H1 (cell line): Measurements from ENCODE around the gene PDCD10. TPM values are rescaled to one million over a fixed set of nuclear protein-coding genes. Genes with fewer than 3 reads are reported as not detected.

Source experiments
- CBX5 ChIP-seq: fragments of 300-800, 300-1000 bp; sonication (generic); IDR thresholded peaks from 2 replicates; pipeline ENCODE4 v1.7.1; 2016; ENCODE audit warnings: antibody characterized with exemption, low read length, low read depth
- CHD1 ChIP-seq: IDR thresholded peaks from 2 replicates; pipeline ENCODE4 v1.6.1; 2012; ENCODE audit warnings: low read depth, low read length, improper control_type of control experiment
- CHD2 ChIP-seq: IDR thresholded peaks from 2 replicates; pipeline ENCODE4 v1.6.1; 2012; ENCODE audit warnings: low read length, improper control_type of control experiment
- CREB1 ChIP-seq: IDR thresholded peaks from 2 replicates; pipeline ENCODE4 v1.6.1; 2012; ENCODE audit warnings: inconsistent platforms
- EGR1 ChIP-seq: IDR thresholded peaks from 2 replicates; pipeline ENCODE4 v1.6.1; 2011; ENCODE audit warnings: low read depth, low read length, borderline replicate concordance
- EP300 ChIP-seq, 2 experiments: IDR thresholded peaks; 1 replicate in 1 of 2; 2 replicates in 1 of 2; pipeline ENCODE4 v1.6.1; 2011 to 2012; ENCODE audit warnings: low read depth in 2 of 2, low read length in 2 of 2, mild to moderate bottlenecking in 2 of 2, borderline replicate concordance in 1 of 2, inconsistent platforms in 1 of 2, moderate library complexity in 1 of 2
- GABPA ChIP-seq: IDR thresholded peaks from 2 replicates; pipeline ENCODE4 v1.6.1; 2011; ENCODE audit warnings: mild to moderate bottlenecking, low read length, moderate library complexity, borderline replicate concordance; ENCODE audit not compliant: insufficient read depth
- HDAC2 ChIP-seq, 2 experiments: fragments of 300-600 bp in 1 of 2; sonication (generic) in 1 of 2; IDR thresholded peaks; 2 replicates each; pipeline ENCODE4 v1.6.1; 2011 to 2012; ENCODE audit warnings: low read depth in 2 of 2, low read length in 2 of 2, mild to moderate bottlenecking in 2 of 2, moderate library complexity in 2 of 2, borderline replicate concordance in 1 of 2, inconsistent platforms in 1 of 2
- HDAC6 ChIP-seq: IDR thresholded peaks from one replicate; pipeline ENCODE4 v1.7.1; 2012; ENCODE audit warnings: low read depth, mild to moderate bottlenecking, inconsistent platforms, low read length, moderate library complexity
- JUN ChIP-seq: IDR thresholded peaks from 2 replicates; pipeline ENCODE4 v1.6.1; 2011; ENCODE audit warnings: low read depth, mild to moderate bottlenecking, improper control_type of control experiment, low read length
- KDM4A ChIP-seq: IDR thresholded peaks from one replicate; pipeline ENCODE4 v1.7.1; 2012; ENCODE audit warnings: low read depth, mild to moderate bottlenecking, moderate library complexity, low read length, inconsistent platforms; ENCODE audit not compliant: severe bottlenecking
- NANOG ChIP-seq: IDR thresholded peaks from 2 replicates; pipeline ENCODE4 v1.6.1; 2011; ENCODE audit warnings: low read length, low read depth, mild to moderate bottlenecking, inconsistent platforms; ENCODE audit not compliant: insufficient read depth, poor library complexity, severe bottlenecking
- PHF8 ChIP-seq: fragments of 200-600 bp; sonication (generic); conservative IDR thresholded peaks from 2 replicates; pipeline ENCODE4 v1.7.1; 2012; ENCODE audit warnings: low read depth, mild to moderate bottlenecking, inconsistent platforms, low read length, moderate library complexity
- POLR2A ChIP-seq, 2 experiments: IDR thresholded peaks; 1 replicate in 1 of 2; 2 replicates in 1 of 2; pipeline ENCODE4 v1.6.1; 2011; ENCODE audit warnings: low read depth in 2 of 2, low read length in 2 of 2, mild to moderate bottlenecking in 2 of 2; ENCODE audit errors: control extremely low read depth in 1 of 2
- POLR2AphosphoS5 ChIP-seq: IDR thresholded peaks from 2 replicates; pipeline ENCODE4 v1.6.1; 2011; ENCODE audit warnings: low read depth, low read length
- POU5F1 ChIP-seq: IDR thresholded peaks from 2 replicates; pipeline ENCODE4 v1.6.1; 2011; ENCODE audit warnings: low read depth, mild to moderate bottlenecking, low read length, moderate library complexity
- SIX5 ChIP-seq: IDR thresholded peaks from 2 replicates; pipeline ENCODE4 v1.6.1; 2011; ENCODE audit warnings: mild to moderate bottlenecking, low read depth, low read length
- SP1 ChIP-seq: IDR thresholded peaks from 2 replicates; pipeline ENCODE4 v1.6.1; 2011; ENCODE audit warnings: low read depth, low read length
- TAF1 ChIP-seq: IDR thresholded peaks from 2 replicates; pipeline ENCODE4 v1.6.1; 2011; ENCODE audit warnings: mild to moderate bottlenecking, low read depth, low read length
- TAF7 ChIP-seq: optimal IDR thresholded peaks from 2 replicates; pipeline ENCODE3; 2011; ENCODE audit warnings: low read depth, mild to moderate bottlenecking, inconsistent platforms, low read length, moderate library complexity, borderline replicate concordance
- TBP ChIP-seq: IDR thresholded peaks from 2 replicates; pipeline ENCODE4 v1.6.1; 2011; ENCODE audit warnings: low read depth, low read length, improper control_type of control experiment
- TEAD4 ChIP-seq: IDR thresholded peaks from 2 replicates; pipeline ENCODE4 v1.6.1; 2012; ENCODE audit warnings: low read depth, low read length, inconsistent platforms, mixed read lengths
- polyA plus RNA-seq, 7 experiments: library from polyadenylated mRNA; depleted of rRNA in 3 of 7; stranded (reverse) in 5 of 7; unstranded in 2 of 7; fragments of >200 nt in 5 of 7; fragments of 200-250 nt in 2 of 7; gene quantifications; 1 replicate in 5 of 7; 2 replicates in 1 of 7; 4 replicates in 1 of 7; pipeline versions ENCODE4 v1.2.1 to v1.2.3, GENCODE V29; 2011 to 2013; ENCODE audit warnings: missing spikeins in 2 of 7, mixed read lengths in 2 of 7
- total RNA-seq: library from RNA; stranded (reverse); fragmentation: NEBNext Ultra II Directional; extraction: Animal tissue kit (Norgen Biotek cat#: 25700); gene quantifications from 2 replicates; pipeline ENCODE4 v1.2.1, GENCODE V29; 2021
- TF ChIP-seq, protein P1 (sequence below): IDR thresholded peaks from 2 replicates; pipeline ENCODE4 v1.6.1; 2012; ENCODE audit warnings: inconsistent platforms

Gene PDCD10
- total and polyA plus RNA-seq, 2 of the 8 experiments (the other 6 are each of a cell fraction or from before 2014, with no cell fraction given): 52.0 to 76.6 TPM

DNA sequence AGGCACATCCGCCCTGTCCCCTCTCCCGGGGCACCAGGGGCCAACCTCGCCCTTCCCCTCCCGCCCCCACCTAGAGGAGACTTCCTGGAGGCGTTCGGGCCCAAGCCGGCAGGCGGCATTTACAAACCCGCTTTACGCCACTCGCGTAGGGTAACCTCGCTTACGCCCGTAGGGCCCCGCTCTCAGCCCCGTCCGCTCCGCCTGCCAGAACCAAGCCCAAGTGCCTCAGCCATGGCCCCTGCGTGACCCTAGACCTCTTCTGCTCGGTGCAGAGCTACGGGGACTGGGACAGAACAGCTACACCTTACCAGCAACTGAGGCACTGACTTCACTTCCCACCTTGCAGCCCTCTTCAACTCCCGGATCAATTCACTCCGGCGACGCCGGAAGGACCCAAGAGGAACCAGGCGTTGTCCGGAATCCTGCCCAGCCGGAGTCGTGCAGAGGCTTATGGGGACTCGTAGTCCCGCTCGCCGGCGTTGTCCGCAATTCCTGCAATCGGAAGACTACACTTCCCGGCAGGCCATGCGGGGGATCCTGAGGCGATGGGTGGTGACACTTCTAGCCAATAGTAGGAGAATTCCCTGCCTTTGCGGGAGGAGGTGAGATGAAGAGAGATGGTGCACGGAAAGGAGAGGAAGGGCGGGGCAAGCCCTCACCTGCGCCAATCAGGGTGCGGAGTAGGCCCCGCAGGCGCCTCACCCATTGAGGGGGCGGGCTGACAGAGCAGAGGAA is at the start of gene PDCD10 (continued):
- TF ChIP-seq, protein P1, sequence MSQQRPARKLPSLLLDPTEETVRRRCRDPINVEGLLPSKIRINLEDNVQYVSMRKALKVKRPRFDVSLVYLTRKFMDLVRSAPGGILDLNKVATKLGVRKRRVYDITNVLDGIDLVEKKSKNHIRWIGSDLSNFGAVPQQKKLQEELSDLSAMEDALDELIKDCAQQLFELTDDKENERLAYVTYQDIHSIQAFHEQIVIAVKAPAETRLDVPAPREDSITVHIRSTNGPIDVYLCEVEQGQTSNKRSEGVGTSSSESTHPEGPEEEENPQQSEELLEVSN: peak; percentile 35; the same call in 1 of the 2 replicates
- peak; percentile 35; the same call in 1 of the 2 replicates for TF ChIP-seq SP1
- no peak for TF ChIP-seq CBX5
- peak; percentile 70 for TF ChIP-seq TEAD4
- no peak for TF ChIP-seq JUN
- peak; percentile 20; the same call in 1 of the 2 replicates for TF ChIP-seq CHD2
- no peak for TF ChIP-seq NANOG
- no peak for TF ChIP-seq EP300 (IDR thresholded peaks at IDR 0.05; ENCODE audit: borderline replicate concordance in 1 of 2, low read depth in 2 of 2, low read length in 2 of 2)
- TF ChIP-seq HDAC6: no peak
- no peak for TF ChIP-seq CHD1
- peak; percentile 77 for TF ChIP-seq TBP
- TF ChIP-seq CREB1: peak; percentile 74
- no peak for TF ChIP-seq POU5F1
- TF ChIP-seq TAF7: peak; percentile 44
- peak; percentile 80 for TF ChIP-seq TAF1
- TF ChIP-seq SIX5: peak; percentile 89
- TF ChIP-seq GABPA: peak; percentile 60; the same call in 1 of the 2 replicates
- TF ChIP-seq EGR1: peak; percentile 52; the same call in 1 of the 2 replicates
- peak; percentile 94 for TF ChIP-seq POLR2AphosphoS5
- TF ChIP-seq KDM4A: peak; percentile 36
- no peak for TF ChIP-seq HDAC2 (IDR thresholded peaks at IDR 0.05; ENCODE audit: borderline replicate concordance in 1 of 2, low read depth in 2 of 2, low read length in 2 of 2)
- peak; percentile 66 to 92 for TF ChIP-seq POLR2A (IDR thresholded peaks at IDR 0.05; ENCODE audit: control extremely low read depth in 1 of 2, low read depth in 2 of 2, low read length in 2 of 2)
- peak; percentile 94 for TF ChIP-seq PHF8
